ENCODE results near the gene HDAC4.
"Not testable (repeated sequence)": the region's sequence is repeated elsewhere in the genome, so short reads cannot be mapped to it uniquely, and the experiment has no call there.

Gene HDAC4

GRCh38 chr2:239043326-239043725 is 357.5 kb downstream of the HDAC4 start:
- DNase-seq (ENCODE audit: low read depth): no peak

GRCh38 chr2:239042551-239043320 is 358.1 kb downstream of the HDAC4 start:
- no peak for DNase-seq (ENCODE audit: low read depth)

- DNase-seq (ENCODE audit: low read depth): no peak
These were observed 358.8 kb downstream of the HDAC4 start for GRCh38 chr2:239042046-239042445.

- no peak for DNase-seq (ENCODE audit: low read depth)
These were observed 359.8 kb downstream of the HDAC4 start for GRCh38 chr2:239041062-239041461.

GRCh38 chr2:239040152-239040761 is 360.6 kb downstream of the HDAC4 start:
- no peak for DNase-seq (ENCODE audit: low read depth)

GRCh38 chr2:239039479-239039861 is 361.4 kb downstream of the HDAC4 start:
- DNase-seq (ENCODE audit: low read depth): no peak

- DNase-seq (ENCODE audit: low read depth): no peak
These were observed 361.9 kb downstream of the HDAC4 start for GRCh38 chr2:239038773-239039478.

GRCh38 chr2:239038284-239038683 is 362.5 kb downstream of the HDAC4 start:
- not testable (repeated sequence) for DNase-seq (ENCODE audit: low read depth)

- DNase-seq (ENCODE audit: low read depth): no peak
These were observed 363.3 kb downstream of the HDAC4 start for GRCh38 chr2:239037559-239037910.

GRCh38 chr2:239036819-239037558 is 363.8 kb downstream of the HDAC4 start:
- DNase-seq (ENCODE audit: low read depth): no peak

- no peak for DNase-seq (ENCODE audit: low read depth)
These were observed 364.7 kb downstream of the HDAC4 start for GRCh38 chr2:239035997-239036731.

GRCh38 chr2:239035361-239035814 is 365.4 kb downstream of the HDAC4 start:
- no peak for DNase-seq (ENCODE audit: low read depth)

GRCh38 chr2:239034561-239035341 is 366.1 kb downstream of the HDAC4 start:
- DNase-seq (ENCODE audit: low read depth): no peak

- no peak for DNase-seq (ENCODE audit: low read depth)
These were observed 366.8 kb downstream of the HDAC4 start for GRCh38 chr2:239033801-239034560.

GRCh38 chr2:239029958-239030357 is 370.9 kb downstream of the HDAC4 start:
- DNase-seq (ENCODE audit: low read depth): no peak

- DNase-seq (ENCODE audit: low read depth): no peak
These were observed 372.6 kb downstream of the HDAC4 start for GRCh38 chr2:239028253-239028619.

GRCh38 chr2:239027391-239028252 is 373.2 kb downstream of the HDAC4 start:
- no peak for DNase-seq (ENCODE audit: low read depth)

- no peak for DNase-seq (ENCODE audit: low read depth)
These were observed 374.0 kb downstream of the HDAC4 start for GRCh38 chr2:239026711-239027361.
